HG03469 (cell line): ENCODE data around the gene PDE1C.
"Not testable (repeated sequence)": the region's sequence is repeated elsewhere in the genome, so short reads cannot be mapped to it uniquely, and the experiment has no call there.

ENCODE experiments used
- ATAC-seq: cut with Tn5 transposase; IDR thresholded peaks from one replicate; pipeline ENCODE4 v1.9.1; 2021; ENCODE audit warnings: mild to moderate bottlenecking, moderate library complexity, moderate number of reproducible peaks; ENCODE audit not compliant: unreplicated experiment

PDE1C gene

DNA sequence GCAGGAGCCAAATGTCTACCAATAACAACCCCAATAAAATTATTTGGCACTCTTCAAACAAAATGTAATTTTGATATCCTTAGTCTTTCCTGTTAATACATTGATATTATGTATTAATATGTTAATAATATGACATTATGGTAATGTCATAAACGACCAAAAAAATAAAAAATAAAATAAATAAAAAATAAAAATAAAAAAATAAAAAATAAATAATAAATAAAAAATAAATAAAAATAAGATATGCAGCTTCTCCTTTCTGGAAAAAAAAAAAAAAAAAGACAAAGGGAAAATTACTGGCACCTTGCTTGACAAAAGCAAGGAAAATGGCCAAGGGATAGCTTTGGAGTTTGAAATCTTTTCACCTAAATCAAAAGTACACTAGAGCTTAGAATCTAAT, 214.7 kb downstream of the PDE1C start:
- ATAC-seq: no peak

GRCh38 chr7:31853380-31853779, 216.8 kb downstream of the PDE1C start:
- no peak for ATAC-seq

- no peak for ATAC-seq
Measured at GRCh38 chr7:31852462-31852861, 217.7 kb downstream of the PDE1C start.

DNA sequence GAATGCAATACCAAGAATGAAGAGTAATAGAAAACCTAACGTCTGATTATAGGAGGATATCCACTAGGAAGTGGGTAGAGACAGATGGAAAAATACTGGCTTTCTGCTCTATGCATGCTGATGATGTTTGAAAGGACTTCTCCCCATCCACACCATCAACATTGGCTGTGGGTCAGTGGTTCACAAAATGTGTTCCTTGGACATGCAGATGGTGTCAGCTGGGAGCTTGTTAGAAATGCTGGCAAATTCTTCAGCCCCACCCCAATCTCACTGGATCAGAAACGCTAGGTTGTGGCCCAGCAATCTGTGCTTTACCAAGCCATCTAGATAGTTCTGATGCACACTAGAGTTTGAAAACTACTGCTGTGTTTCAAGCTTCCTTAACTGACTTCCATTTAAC, 219.1 kb downstream of the PDE1C start:
- no peak for ATAC-seq

DNA sequence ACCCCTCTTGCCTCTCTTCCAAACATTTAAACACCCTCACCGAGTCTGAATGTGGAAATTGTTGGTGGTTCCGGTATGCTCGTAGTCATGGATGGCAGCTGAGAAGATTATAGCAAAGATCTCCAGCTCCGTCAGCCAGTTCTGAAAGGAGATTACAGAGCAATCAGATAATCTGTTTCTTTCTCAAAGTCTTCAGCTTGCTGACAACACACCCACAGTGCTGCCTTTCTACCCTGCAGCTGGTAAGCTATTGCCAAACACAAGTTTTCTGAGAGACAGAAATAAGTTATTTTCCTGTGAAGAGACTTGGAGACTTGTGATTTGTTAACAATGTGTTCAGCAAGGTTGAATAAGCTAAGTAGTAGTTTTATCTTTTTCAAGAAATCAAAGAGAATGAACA, 219.6 kb downstream of the PDE1C start:
- ATAC-seq: no peak

GRCh38 chr7:31850066-31850465, 220.1 kb downstream of the PDE1C start:
- ATAC-seq: no peak

DNA sequence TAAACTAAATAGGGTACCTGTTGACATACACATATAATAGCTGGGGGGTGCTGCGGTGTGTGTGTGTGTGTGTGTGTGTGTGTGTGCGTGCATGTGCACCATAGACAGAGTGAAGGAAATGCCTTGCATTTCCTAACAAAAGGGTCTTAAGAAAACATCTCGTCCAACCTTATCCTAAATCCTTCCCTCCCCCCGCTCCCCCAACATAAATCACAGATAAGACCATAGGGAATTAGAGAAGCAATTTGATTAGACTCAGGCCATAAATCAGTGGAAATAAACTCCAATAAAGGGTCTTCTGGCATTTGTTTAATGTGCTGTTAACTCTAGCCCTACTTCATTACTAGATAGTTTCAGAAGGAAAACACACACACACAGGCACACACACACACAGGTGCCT, 234.7 kb downstream of the PDE1C start:
- no peak for ATAC-seq

DNA sequence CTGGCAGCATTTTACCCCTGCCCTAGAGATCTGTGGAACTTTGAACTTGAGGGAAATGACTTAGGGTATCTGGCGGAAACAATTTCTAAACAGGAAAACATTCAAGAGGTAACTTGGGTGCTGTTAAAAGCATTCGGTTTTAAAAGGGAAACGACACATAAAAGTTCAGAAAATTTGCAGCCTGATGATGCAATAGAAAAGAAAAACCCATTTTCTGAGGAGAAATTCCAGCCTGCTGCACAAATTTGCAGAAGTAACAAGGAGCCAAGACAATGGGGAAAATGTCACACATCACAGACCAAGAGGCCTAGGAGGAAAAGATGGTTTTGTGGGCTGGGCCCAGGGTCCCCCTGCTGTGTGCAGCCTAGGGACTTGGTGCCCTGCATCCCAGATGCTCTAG, 236.6 kb downstream of the PDE1C start:
- not testable (repeated sequence) for ATAC-seq

DNA sequence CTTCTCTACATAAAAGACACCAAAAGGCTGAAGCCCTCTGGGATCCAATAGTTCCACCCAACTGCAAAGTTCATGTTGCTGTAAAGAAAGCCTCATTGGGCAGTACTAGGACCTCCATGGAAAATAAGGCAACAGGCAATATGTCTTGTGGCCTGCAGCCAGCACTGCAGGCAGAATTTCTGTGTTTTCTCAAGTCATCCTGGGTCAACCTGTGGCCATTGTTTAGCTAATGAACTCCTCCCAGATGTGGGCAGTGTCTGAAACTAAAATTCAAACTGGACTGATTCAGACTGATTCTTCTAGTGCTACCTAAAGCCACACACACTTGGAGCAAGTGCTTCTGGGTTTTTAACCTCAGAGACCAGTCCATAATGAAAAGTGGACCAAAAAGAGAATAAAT, 241.7 kb downstream of the PDE1C start:
- no peak for ATAC-seq

DNA sequence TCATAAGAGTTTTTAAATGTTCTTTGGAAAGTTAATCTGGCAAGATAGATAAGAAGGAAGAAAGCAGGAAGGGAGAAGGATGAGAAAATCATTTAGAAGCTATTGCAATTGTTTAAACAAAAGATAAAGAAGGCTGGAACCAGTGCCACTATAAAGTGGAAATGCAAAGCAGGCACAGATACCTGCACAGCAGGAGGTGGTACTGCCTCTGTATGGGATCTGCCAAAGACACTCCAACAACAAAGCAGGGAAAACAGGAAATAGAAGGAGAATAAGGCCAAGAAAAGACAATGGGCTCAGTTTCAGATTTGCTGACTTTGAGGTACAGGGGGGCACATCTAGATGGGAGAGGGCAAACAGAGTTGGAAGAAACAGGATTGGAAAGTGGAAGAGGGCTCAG, 244.6 kb downstream of the PDE1C start:
- ATAC-seq: no peak

- no peak for ATAC-seq
Measured at GRCh38 chr7:31819031-31819430, 251.2 kb downstream of the PDE1C start.

DNA sequence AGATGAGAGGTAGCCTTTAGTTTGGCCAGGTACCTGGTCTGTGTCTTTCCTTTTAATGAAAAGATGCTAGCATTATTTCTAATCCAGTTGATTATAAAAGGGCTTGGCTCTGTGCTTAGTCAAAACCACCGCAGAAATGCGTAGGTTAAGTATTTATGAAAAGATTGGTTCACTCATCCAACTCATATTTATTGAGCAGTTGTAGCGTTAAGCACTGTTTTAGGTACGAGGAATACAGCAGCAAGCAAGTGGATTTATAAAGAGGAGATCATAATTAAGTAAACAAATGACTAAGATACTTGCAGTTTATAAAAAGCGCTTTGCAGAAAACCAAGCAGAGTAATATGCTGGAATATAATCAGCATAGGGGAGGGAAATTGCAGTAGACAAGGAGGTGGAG, 253.4 kb downstream of the PDE1C start:
- no peak for ATAC-seq

DNA sequence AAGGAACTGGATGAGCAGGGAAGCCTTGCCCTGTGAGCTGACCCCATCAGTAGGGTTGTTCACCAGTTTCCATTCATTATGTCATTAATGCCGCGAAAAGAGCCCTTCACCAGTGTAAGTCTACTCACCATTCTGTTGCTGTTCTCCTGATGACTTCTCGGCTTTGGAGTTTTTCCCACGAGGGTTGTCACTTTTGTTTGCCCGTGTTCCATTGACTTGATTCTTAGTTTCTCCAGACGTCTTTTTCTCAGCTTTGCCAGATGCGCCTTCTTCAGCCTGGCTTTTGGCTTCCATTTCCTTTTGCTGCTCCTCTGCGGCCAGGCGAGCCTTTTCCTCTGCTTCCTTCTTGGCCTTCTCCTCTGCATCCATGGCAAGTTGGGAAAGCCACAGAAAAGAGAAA, 254.4 kb downstream of the PDE1C start:
- ATAC-seq: no peak

DNA sequence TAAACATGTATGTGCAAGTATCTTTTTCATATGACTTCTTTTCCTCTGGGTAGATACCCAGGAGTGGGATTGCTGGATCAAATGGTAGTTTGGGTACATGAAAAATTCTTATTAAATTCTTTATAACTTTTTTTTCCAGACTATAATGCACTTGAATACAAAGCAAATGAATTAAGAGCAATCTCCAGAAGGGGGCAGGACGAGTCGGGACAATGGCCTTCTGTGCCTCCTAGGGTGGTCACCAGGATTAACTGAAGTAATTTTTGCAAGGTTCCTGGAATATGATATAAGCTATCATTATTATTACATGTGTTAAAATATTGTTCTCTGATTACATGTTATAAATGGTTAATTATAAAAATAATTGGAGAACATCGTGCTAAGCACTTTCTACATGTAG, 256.0 kb downstream of the PDE1C start:
- ATAC-seq: no peak

DNA sequence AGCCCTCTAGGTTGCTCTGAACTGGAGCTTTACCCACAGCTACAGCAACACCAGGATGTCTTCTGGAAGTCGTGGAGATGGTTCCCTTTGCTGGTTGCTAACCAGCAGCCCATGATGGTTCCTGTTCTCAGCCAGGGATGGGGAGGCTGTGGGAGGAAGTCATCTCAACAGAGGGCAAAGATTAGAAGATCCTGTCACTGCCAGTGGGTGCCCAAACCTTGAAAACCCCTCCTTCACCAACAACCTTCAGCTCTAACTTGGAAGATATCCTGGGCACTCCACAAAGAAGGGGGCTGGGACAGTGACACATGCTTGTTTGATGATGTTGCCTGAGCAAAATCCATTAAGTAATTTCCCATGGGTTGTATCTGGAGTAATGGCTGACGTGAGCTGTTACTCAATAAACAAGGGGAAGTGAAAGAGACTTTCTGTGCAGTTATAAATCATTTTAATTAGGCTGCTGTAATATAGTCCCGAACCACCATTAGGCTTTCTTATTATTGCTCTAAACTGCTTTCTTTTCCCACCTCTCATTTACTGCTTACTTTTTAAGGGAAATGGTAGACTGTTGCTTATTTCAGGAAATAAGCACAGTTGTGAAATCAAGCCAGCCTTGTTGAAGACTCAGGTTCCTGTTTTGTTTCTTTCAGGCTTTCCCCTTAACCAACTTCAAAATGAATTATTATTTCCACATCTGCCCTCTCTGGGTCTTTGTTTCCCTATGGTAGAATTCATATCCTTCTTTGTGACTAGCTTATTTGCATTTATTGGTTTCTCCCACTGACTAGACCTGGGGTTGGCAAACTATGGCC, 258.4 kb downstream of the PDE1C start:
- ATAC-seq: peak; percentile 49

DNA sequence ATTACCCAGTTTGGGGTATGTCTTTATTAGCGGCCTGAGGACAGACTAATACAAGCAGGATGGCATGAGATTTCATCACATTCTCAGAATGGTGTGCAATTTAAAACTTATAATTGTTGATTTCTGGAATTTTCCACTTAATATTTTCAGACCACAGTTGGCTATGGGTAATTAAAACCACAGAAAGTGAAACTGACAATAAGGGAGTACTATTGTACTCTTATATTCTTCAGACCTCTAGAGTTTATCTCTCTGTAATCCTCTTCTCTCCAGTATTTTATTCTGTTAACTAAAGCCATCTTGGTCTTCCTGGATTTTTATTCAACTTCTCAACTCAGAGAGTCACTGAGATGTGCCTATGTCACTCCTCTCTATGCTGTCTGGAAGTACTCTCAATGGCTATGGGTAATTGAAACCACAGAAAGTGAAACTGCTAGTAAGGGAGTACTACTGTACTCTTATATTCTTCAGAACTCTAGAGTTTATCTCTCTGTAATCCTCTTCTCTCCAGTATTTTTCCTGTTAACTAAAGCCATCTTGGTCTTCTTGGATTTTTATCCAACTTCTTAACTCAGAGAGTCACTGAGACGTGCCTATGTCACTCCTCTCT, 264.9 kb downstream of the PDE1C start:
- peak; percentile 80 for ATAC-seq

DNA sequence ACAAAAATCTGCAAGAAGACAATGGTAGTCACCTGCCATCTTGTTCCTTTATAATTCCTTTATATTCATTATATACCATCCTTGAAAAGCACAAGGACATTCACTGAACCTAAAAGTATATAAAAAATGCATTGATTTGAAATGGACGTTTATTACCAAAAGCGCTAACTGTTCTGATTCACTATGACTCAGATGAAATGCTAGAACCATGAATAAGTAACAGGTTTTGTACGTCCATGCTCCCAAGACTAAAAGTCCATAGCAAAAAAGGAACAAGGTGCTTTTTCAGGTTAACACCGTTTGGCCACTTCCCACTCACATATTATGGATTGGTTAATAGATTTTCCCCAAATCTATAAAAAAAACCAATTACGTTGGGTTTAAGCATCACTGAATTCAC, 273.8 kb downstream of the PDE1C start:
- no peak for ATAC-seq

DNA sequence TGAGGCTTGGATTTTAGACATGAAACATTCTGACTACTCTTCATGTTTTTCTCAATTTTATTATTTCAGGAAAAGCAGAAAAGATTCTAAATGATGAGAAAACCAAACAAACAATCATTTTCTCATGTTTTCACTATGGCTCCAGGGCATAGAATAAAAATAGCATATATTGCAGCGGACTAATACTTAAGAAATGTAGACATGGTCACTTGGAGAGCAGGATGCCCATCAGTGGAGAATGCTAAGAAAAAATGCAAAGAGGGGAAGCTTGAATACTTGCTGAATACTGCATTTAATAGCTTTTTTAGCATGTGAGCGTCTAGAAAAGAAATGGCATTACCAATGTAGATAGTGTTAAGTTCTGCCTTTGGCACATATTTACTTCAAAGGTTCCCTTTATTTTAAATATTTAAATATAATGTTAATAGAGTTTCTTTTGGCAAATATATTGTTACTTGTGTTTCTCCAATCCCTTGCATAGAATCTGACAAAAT, 275.3 kb downstream of the PDE1C start:
- no peak for ATAC-seq

DNA sequence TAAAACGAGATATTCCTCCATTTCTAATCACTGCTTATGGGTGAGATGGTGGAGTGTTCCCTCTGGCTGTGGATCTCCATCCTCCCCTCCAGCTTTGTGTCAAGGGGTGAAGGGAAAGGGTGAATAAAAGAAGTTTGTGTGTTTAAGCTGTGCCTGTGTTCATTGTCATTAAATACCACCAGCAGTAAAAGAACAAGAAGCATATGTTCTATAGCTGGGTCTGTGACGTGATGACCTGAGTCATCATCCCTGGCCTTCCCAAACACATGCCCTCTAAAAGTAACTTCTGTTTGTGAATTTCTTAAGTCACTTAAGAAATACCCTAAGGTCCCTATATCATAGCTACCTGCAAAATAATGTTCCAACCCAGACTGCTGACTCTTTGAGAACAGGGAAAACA, 278.3 kb downstream of the PDE1C start:
- ATAC-seq: no peak

GRCh38 chr7:31788883-31789680, 281.1 kb downstream of the PDE1C start:
- ATAC-seq: no peak

DNA sequence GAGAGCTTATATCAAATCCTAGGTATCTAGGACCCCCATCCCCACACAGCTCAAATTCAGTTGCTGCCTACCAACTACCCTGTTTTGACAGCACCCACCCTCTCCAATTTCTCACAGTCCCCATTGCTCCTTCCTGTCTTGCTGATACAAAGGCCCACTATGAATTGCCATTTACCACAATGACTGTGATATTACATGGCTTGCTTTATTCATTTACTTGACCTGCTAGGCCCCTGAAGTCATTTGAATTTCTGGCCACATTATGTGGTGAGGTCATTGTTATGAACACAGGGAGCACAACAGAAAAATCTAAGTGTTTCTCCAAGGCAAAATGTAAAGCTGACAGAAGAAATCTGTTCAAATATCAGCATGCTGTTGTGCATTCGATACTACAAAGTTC, 281.8 kb downstream of the PDE1C start:
- no peak for ATAC-seq

DNA sequence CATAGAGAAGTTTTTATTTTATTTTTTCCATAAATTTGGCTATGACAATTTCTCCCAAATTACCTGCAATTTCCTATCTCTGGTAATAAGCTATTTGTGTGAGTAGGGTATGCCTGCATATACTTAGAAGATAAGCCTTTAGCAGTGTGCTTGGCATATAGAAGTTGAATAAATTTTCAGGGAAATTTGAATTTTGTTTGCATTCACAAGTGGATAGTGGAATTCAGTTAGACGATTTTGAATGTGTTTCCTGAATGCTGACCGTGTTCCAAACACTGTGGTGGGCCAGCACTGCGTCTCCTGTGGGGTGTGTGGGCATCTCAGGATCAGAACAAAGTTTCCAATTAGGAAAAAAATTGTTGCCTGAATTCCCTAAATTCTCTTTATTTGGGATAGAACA, 283.9 kb downstream of the PDE1C start:
- ATAC-seq: no peak
